ENCODE results near the gene USF2.

USF2 gene

GRCh38 chr19:35249848-35250711 lies 18.7 kb upstream of the USF2 start (continued):
- TF ChIP-seq ZNF488 (tag by site-specific recombination; IDR thresholded peaks at IDR 0.05) (0 out of 2 replicates have a peak, but pooled peaks have one; percentile 22), ZNF112 (tag by site-specific recombination; IDR thresholded peaks at IDR 0.05) (no peak), ZFP69B (tag by site-specific recombination; IDR thresholded peaks at IDR 0.05) (no peak), ZNF558 (tag by site-specific recombination; IDR thresholded peaks at IDR 0.05) (no peak), ZNF23 (tag by site-specific recombination; IDR thresholded peaks at IDR 0.05; ENCODE audit: borderline replicate concordance) (no peak), PBX3 (CRISPR knock-in tag; IDR thresholded peaks at IDR 0.05) (peak; percentile 51; the same call in 1 of the 2 replicates), SCRT1 (tag by site-specific recombination; IDR thresholded peaks at IDR 0.05; ENCODE audit: borderline replicate concordance) (peak; percentile 95), ZNF624 (tag by site-specific recombination; IDR thresholded peaks at IDR 0.05) (no peak)

- Histone ChIP-seq H3K4me1 (ENCODE audit: control insufficient read depth, insufficient read depth, low read length) (peaks cover 9% of the 10 kb centered on the region), H3K27ac (ENCODE audit: extremely low read depth, low read depth, low read length) (no peak overlapping the region), H3K4me3 (ENCODE audit: low read depth, low read length) (no peak overlapping the region), H3K36me3 (ENCODE audit: control insufficient read depth in 2 of 2, insufficient read depth in 1 of 2, low read length in 2 of 2) (peaks cover 49 to 61% of the 10 kb centered on the region in 2 experiments), H3K9me3 (ENCODE audit: control insufficient read depth, insufficient read depth, low read depth, low read length) (no peaks in the 10 kb centered on the region)
- CTCF ChIA-PET: interaction anchor here (0.5 to 2.5 kb wide), 8 partner anchors 13 to 185 kb away, joined by 3 to 10 read pairs (median 4); no protein-coding TSS in a partner anchor
- TF ChIP-seq CTCF (tag by site-specific recombination; IDR thresholded peaks at IDR 0.05) (no peak), ZNF19 (tag by site-specific recombination; IDR thresholded peaks at IDR 0.05; ENCODE audit: low read depth) (no peak), ZBTB26 (tag by site-specific recombination; optimal IDR thresholded peaks at IDR 0.05) (peak; percentile 7)
- POLR2A ChIA-PET: interaction anchor here (1.2 to 2.3 kb wide), 5 partner anchors 10 to 497 kb away, joined by 4 to 11 read pairs (median 6); partner anchors contain the start of genes FXYD7 and LIN37
These were observed 17.3 kb upstream of the USF2 start for GRCh38 chr19:35251456-35251855.

- Histone ChIP-seq H3K36me3 (ENCODE audit: control insufficient read depth in 2 of 2, insufficient read depth in 1 of 2, low read length in 2 of 2) (peaks cover 58 to 67% of the 10 kb centered on the region in 2 experiments), H3K9me3 (ENCODE audit: control insufficient read depth, insufficient read depth, low read depth, low read length) (no peaks in the 10 kb centered on the region), H3K4me1 (ENCODE audit: control insufficient read depth, insufficient read depth, low read length) (peaks cover 6% of the 10 kb centered on the region), H3K27ac (ENCODE audit: extremely low read depth, low read depth, low read length) (no peak overlapping the region), H3K4me3 (ENCODE audit: low read depth, low read length) (no peak overlapping the region)
- ChIA-PET POLR2A (interaction anchor here (5.9 kb wide), 1 partner anchor 10 kb away, joined by 35 read pairs; no protein-coding TSS in a partner anchor), CTCF (interaction anchor here (0.6 to 0.7 kb wide), 2 partner anchors 112 to 187 kb away, joined by 3 read pairs; no protein-coding TSS in a partner anchor)
- TF ChIP-seq ZIC2 (tag by site-specific recombination; IDR thresholded peaks at IDR 0.05) (peak; percentile 99), SP2 (tag by site-specific recombination; IDR thresholded peaks at IDR 0.05) (no peak)
These were observed 15.2 kb upstream of the USF2 start for GRCh38 chr19:35253316-35254286.

Data from HEK293 (cell line).